A673 (cell line): ENCODE results near the gene SUPT3H. TPM values are rescaled to one million over a fixed set of nuclear protein-coding genes. Genes with fewer than 3 reads are reported as not detected.
A peak's percentile ranks its signal among the peaks of the same experiment; 100 is the strongest.

Experiments used
- BruUV-seq: library from RNA; stranded (reverse); fragments of 400-500 nt; replicated peaks from 2 replicates; lab custom pipeline; 2021; lab: Mats Ljungman, UMichigan
- CTCF ChIA-PET: fragments of 300-600 bp; sonication (Branson Sonifier 250); formaldehyde crosslinking; loops from one replicate; lab custom pipeline; 2022; ENCODE audit warnings: antibody characterized with exemption; lab: Charles Lee
- POLR2A ChIA-PET: fragments of 300-600 bp; sonication (Branson Sonifier 250); formaldehyde crosslinking; loops from one replicate; lab custom pipeline; 2022; ENCODE audit warnings: antibody characterized with exemption; ENCODE audit not compliant: low non-redundant PET; lab: Charles Lee
- DNase-seq: peaks from one replicate; pipeline ENCODE4 v3.0.0-alpha.2; 2015; ENCODE audit warnings: low spot score
- H3K27ac ChIP-seq: fragments of 200-600 bp; sonication (generic); 2 replicates; pipeline ENCODE4 v1.5.1; 2016; ENCODE audit warnings: mixed run types, low read depth, mild to moderate bottlenecking, mixed read lengths, antibody characterized with exemption, low read length; ENCODE audit not compliant: poor library complexity, severe bottlenecking
- H3K27me3 ChIP-seq: fragments of 200-600 bp; sonication (generic); replicated peaks from 2 replicates; pipeline ENCODE4 v1.6.1; 2017; ENCODE audit warnings: mixed run types, low read depth, mild to moderate bottlenecking, mixed read lengths, antibody characterized with exemption, low read length; ENCODE audit not compliant: insufficient read depth, poor library complexity
- H3K36me3 ChIP-seq: fragments of 200-600 bp; sonication (generic); 2 replicates; pipeline ENCODE4 v1.6.1; 2016; ENCODE audit warnings: mixed run types, mild to moderate bottlenecking, mixed read lengths, antibody characterized with exemption, low read length; ENCODE audit not compliant: insufficient read depth, poor library complexity, severe bottlenecking
- H3K4me1 ChIP-seq: fragments of 200-600 bp; sonication (generic); 2 replicates; pipeline ENCODE4 v1.6.1; 2017; ENCODE audit warnings: mixed run types, mild to moderate bottlenecking, mixed read lengths, antibody characterized with exemption, low read length; ENCODE audit not compliant: insufficient read depth, poor library complexity, severe bottlenecking
- H3K4me3 ChIP-seq: fragments of 200-600 bp; sonication (generic); 2 replicates; pipeline ENCODE4 v1.5.1; 2016; ENCODE audit warnings: low read depth, mixed run types, mild to moderate bottlenecking, mixed read lengths, low read length; ENCODE audit not compliant: poor library complexity, severe bottlenecking
- H3K9me3 ChIP-seq: fragments of 200-600 bp; sonication (generic); 2 replicates; pipeline ENCODE4 v1.6.1; 2016; ENCODE audit warnings: mixed run types, low read depth, mild to moderate bottlenecking, mixed read lengths, antibody characterized with exemption, low read length; ENCODE audit not compliant: poor library complexity, severe bottlenecking
- EZH2 ChIP-seq: fragments of 200-600 bp; sonication (generic); IDR thresholded peaks from 2 replicates; pipeline ENCODE4 v1.6.1; 2017; ENCODE audit warnings: borderline replicate concordance, low read depth, mild to moderate bottlenecking, mixed read lengths, antibody characterized with exemption, low read length; ENCODE audit not compliant: poor library complexity, severe bottlenecking
- intact Hi-C: fragments of 100-400 bp; cut with micrococcal nuclease; formaldehyde crosslinking; loops from one replicate; pipeline ENCODE4 v1.10.0; 2022; ENCODE audit not compliant: unreplicated experiment
- total RNA-seq: library from RNA; stranded (reverse); gene quantifications from 2 replicates; pipeline ENCODE4 v1.2.3, GENCODE V29; 2021
- TF ChIP-seq, protein P1 (sequence below): fragments of 300-800, 200-600 bp; sonication (generic); conservative IDR thresholded peaks from 2 replicates; pipeline ENCODE4 v1.5.1; 2017; ENCODE audit warnings: low read depth, mild to moderate bottlenecking, antibody characterized with exemption, low read length, moderate library complexity, mixed read lengths

Gene SUPT3H
- total RNA-seq, 1 experiment from 2014 or later = 10.8 TPM

DNA sequence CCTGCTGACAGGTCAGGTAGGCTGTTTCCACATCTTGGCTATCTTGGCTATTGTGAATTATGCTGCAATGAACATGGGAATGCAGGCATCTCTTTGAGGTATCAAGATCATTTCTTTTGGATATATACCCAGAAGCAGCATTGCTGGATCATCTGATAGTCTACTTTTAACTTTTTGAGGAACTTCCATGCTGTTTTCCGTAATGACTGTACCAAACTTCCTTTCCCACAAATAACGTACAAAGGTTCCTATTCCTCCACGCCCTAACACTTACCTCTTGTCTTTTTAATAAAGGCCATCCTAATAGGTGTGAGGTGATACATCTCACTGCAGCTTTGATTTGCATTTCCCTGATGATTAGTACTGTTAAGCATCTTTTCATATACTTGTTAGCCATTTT, 388.3 kb downstream of the SUPT3H start:
- Histone ChIP-seq H3K36me3 (no peaks in the 10 kb centered on the region), H3K9me3 (no peaks in the 10 kb centered on the region), H3K4me3 (no peak overlapping the region), H3K27ac (no peak overlapping the region), H3K4me1 (no peaks in the 10 kb centered on the region), H3K27me3 (no peaks in the 10 kb centered on the region)
- no TSS peak for BruUV-seq
- POLR2A ChIA-PET = no interaction called here
- no peak for DNase-seq
- CTCF ChIA-PET = no interaction called here
- intact Hi-C loops = no loop called here
- no peak for TF ChIP-seq EZH2

DNA sequence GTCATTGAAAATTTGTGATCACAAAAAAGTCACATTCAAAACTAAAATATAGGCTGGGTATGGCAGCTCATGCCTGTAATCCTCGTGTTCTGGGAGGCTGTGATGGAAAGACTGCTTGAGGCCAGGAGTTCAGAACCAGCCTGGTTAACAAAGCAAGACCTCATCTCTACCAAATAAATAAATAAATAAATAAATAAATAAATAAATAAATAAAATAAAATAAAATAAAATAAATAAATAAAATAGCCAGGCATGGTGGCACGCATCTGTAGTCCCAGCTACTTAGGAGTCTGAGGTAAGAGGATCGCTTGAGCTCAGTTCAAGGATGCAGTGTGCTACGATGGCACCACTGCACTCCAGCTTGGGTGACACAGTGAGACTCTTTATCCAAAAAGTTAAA, 392.7 kb downstream of the SUPT3H start:
- Histone ChIP-seq H3K9me3 (no peaks in the 10 kb centered on the region), H3K36me3 (no peaks in the 10 kb centered on the region), H3K4me1 (peaks cover 14% of the 10 kb centered on the region), H3K27ac (no peak overlapping the region), H3K27me3 (no peaks in the 10 kb centered on the region), H3K4me3 (no peak overlapping the region)
- intact Hi-C loops = no loop called here
- POLR2A ChIA-PET = no interaction called here
- no TSS peak for BruUV-seq
- CTCF ChIA-PET = no interaction called here
- TF ChIP-seq, protein P1, sequence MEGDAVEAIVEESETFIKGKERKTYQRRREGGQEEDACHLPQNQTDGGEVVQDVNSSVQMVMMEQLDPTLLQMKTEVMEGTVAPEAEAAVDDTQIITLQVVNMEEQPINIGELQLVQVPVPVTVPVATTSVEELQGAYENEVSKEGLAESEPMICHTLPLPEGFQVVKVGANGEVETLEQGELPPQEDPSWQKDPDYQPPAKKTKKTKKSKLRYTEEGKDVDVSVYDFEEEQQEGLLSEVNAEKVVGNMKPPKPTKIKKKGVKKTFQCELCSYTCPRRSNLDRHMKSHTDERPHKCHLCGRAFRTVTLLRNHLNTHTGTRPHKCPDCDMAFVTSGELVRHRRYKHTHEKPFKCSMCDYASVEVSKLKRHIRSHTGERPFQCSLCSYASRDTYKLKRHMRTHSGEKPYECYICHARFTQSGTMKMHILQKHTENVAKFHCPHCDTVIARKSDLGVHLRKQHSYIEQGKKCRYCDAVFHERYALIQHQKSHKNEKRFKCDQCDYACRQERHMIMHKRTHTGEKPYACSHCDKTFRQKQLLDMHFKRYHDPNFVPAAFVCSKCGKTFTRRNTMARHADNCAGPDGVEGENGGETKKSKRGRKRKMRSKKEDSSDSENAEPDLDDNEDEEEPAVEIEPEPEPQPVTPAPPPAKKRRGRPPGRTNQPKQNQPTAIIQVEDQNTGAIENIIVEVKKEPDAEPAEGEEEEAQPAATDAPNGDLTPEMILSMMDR = no peak
- TF ChIP-seq EZH2 = no peak
- no peak for DNase-seq

DNA sequence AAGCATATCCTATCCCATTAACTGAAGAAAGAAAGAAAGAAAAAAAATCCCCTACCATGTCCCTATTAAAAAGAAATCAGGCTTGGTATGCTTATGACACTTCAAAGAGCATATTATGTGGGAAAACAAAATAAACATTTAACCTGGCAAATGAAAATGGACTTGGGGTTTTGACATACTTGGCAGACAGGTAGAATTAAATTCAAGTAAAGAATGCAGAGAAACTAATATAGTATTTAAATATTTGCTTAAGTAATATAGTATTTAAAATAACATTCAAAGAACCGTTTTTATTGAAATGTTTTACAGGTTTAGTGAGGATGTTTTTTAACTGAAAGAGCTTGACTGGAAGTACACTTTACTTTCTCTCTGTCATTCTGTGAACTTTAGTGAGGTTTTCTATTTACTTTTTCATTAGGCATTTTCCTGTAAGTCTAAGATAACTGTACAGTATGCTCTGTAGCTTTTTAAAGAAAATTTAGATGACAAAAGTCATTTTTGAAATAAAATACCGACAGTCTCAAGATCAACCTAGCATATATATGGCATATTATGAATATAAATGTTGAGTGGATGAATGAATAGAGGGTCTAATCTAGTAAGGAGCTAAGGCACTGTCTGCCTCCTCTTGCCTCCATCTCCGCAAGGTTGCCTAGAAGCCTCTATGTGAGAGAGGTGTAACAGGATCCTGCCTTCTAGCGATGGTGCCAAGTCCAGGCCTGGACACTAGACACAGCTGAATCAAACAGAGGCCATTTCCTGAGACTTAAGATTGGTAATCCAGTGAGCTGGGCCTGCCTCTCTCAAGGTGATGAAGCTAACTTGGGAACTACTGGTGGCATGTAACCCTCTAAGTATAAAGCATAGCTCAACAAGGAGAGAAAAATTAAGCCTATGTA, 394.0 kb downstream of the SUPT3H start:
- no peaks in the 10 kb centered on the region for H3K27me3 ChIP-seq
- TF ChIP-seq EZH2 = no peak
- TF ChIP-seq, protein P1 = no peak
- no peaks in the 10 kb centered on the region for H3K36me3 ChIP-seq
- H3K4me3 ChIP-seq = no peak overlapping the region
- DNase-seq = no peak
- no TSS peak for BruUV-seq
- ChIA-PET CTCF (no interaction called here), POLR2A (no interaction called here)
- peaks cover 14% of the 10 kb centered on the region for H3K4me1 ChIP-seq
- no peaks in the 10 kb centered on the region for H3K9me3 ChIP-seq
- intact Hi-C loops = no loop called here
- no peak overlapping the region for H3K27ac ChIP-seq

DNA sequence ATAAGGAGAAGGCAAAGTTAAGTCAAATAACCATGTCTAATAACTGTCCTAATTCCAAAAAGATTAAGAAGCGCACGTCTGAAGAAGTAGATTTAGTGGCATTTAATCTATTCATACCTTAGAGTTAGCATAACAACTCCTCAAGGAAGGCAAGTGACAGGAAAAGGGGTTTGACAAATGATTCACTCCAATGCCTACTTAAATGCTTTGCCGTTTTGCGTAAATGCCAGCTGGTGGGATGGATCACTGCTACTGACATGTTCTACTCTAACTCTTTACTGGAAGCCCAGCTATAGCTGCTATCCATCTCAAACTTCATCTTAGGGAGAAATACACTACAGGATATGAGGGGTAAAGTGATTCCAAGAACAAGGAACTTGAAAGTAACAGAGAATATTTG, 396.9 kb downstream of the SUPT3H start:
- TF ChIP-seq, protein P1 = no peak
- no peak for TF ChIP-seq EZH2
- CTCF ChIA-PET = no interaction called here

More for the DNA sequence above, 396.9 kb downstream of the SUPT3H start:
- H3K27ac ChIP-seq = no peak overlapping the region
- H3K27me3 ChIP-seq = no peaks in the 10 kb centered on the region
- DNase-seq = peak; percentile 69
- no peaks in the 10 kb centered on the region for H3K9me3 ChIP-seq
- POLR2A ChIA-PET = no interaction called here
- BruUV-seq = no TSS peak
- peaks cover 14% of the 10 kb centered on the region for H3K4me1 ChIP-seq
- no peak overlapping the region for H3K4me3 ChIP-seq
- no peaks in the 10 kb centered on the region for H3K36me3 ChIP-seq
- intact Hi-C loops = no loop called here
